Suppressor macrophage treated with lipopolysaccharide for 1 hour (primary cell): ENCODE results near the gene LRRC8C.

Experiments used
- DNase-seq, 3 donors: peaks; one replicate each; pipeline ENCODE4 v3.0.0-alpha.2; 2020 to 2022

Gene LRRC8C

DNA sequence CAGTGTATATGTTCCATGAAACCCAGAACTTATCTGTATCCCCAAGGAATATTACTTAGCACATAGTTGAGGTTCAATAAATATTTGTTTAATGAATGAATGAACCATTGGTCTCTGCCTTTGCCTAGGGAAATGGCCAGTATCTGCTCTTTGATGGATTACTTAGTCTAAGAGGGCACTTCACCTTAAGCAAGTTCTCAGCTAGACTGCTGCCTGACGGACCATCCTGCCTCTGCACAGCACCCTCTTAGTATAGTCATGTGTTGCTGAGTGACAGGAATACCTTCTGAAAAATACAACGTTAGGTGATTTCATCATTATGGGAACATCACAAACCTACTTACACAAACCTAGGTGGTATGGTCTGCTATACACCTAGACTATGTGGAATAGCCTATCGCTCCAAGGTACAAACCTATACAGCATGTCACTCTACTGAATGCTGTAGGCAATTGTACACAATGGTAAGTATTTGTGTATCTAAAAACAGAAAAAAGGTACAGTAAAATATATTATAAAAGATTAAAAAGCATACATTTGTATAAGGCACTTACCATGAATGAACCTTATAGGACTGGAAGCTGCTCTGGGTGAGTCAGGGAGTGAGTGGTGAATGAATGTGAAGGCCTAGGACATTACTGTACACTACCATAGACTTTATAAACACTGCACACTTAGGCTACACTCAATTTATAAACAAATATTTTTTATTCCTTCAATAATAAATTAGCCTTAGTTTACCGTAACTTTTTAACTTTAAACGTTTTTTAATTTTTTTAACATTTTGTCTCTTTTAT lies 104.2 kb downstream of the LRRC8C start:
- no peak for DNase-seq

DNA sequence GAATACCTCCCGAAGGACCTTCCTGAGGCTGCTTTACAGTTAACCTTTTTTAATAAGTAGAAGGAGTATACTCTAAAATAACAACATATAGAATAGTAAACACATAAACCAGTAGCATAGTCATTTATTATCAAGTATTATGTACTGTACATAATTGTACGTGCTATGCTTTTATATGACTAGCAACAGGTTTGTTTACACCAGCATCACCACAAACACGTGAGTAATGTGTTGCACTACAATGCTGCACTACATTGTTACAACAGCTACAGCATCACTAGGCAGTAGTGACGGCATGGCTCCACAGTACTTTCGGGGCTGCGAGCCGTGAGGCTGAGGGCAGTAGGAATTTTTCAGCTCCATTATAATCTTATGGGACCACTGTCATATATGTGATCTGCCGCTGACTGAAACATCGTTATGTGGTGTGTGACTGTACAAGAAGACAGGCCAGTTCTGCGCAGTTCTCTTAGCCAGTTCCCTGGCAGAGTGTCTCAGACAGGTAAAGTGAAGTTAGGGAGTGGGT lies 105.1 kb downstream of the LRRC8C start:
- no peak for DNase-seq

DNA sequence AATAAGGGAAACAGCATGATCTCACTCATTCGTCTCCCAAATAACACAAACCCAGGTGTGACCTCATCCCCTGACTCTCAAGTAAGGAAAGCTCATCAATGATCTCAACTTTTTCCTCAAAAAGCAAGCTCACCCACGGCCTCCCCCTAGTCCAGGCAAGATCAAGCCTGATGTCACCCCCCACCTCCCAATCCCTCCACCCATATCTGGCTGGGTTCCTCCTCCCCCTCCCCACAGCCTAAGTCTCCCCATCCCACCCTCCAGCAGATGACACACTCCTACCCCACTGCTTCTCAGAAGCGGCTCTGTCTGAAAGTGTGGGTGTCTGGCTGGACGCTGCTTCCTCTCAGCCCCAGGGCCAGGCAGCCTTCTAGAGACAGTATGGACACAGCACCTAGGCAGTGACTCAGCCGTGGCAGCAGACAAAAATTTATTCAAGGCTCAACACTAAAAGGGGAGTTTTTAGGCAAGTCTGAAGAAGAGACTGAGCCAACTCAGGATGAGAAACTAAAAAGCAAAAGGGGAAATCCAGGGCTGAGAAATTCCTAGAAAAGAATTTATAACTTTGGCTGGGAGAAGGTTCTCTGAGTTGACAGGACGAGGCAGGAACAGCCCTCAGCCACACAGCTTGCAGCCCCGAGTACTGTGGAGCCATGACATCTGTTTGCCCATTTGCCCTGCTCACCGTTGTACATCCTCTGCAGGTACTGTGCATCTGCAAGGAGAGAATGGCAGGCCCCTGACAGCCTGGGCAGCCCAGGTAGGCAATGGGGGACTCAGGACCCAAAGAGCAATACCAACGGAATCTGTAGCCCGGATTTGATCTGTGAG lies 106.3 kb downstream of the LRRC8C start:
- DNase-seq, result peak; percentile 93 to 97 (median 94)

DNA sequence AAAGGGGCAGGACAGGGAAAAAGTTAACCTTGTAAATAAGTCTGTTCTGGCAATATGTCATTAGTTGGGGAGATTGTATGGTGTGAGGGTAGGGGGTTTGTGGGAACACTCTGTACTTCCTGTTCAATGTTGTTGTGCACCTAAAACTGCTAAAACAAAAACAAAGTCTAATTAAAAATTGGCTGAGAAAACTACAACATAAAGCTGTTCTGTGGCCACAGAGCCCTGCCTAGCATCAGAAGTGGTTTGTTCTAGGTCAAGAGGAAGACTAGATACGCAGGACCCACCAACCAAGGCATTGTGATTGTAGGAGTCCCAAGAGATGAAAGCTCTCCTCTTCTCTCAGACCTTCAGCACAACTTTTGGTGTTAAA lies 106.9 kb downstream of the LRRC8C start:
- DNase-seq, result no peak

DNA sequence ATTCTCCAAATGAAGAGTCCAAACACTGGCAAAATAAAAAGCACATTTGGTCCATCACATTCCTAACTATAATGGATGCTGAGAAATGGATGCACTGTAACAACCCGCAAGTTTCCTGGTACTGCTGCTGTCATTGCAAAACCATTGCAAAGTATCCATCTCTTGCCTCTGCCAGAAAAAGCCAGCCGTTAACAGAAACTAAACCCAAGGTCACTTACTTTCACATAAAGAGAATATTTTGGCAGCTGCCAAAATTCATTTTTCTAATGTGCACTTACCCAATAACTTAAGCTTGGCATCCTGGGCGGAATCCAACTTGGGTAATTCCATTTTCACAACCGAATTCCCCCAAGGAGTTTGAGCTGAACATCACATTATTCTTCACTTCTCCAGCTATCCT lies 110.9 kb downstream of the LRRC8C start:
- DNase-seq, result no peak

DNA sequence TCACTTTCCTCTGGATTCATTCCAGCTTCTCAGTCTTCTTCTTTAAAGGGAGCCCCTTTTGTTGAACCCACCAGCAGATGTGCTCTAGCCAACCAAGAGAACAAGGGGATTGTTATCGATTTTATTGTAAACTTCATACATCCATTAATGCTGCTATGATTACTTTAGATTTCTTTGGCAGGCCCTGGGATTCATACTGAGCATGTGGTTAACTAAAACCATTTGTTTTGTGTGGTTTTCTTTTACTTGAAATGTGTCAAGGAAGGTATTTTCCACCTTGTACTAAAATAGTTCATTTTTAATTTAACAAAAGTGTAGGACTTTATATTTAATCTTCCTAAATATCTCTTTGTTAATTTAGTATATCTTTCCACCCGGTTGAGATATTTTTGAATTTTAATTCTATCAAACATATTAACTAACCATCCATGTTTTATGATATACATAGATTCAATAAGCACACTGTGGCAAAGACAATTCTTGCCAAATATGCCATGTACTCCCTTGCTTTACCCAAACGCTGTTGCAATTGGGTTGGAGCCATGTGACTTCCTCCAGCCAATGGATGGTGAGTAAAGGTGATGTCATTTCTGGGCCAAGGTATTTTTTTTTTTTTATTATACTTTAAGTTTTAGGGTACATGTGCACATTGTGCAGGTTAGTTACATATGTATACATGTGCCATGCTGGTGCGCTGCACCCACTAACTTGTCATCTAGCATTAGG lies 113.7 kb downstream of the LRRC8C start:
- no peak for DNase-seq

DNA sequence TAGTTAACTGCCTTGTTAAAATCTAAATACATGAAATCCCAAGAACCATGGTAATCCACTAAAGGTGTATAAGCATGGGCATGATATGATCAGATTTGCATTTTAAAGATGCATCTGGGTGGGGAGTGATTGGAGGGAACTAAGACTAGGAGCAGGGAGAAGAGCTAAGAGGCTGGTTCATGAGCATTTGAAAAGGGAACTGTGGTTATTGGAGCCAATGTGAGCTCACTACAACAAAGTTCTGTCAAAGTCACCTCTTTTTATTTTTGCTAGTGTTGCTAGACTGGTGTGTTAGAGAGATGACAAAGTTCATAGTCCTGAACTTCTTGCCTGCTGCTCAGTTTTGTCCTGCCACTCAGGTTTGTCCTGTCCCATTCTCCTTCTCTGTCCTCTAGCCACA lies 120.8 kb downstream of the LRRC8C start:
- peak in 1 of 3 donors; percentile 30 for DNase-seq

DNA sequence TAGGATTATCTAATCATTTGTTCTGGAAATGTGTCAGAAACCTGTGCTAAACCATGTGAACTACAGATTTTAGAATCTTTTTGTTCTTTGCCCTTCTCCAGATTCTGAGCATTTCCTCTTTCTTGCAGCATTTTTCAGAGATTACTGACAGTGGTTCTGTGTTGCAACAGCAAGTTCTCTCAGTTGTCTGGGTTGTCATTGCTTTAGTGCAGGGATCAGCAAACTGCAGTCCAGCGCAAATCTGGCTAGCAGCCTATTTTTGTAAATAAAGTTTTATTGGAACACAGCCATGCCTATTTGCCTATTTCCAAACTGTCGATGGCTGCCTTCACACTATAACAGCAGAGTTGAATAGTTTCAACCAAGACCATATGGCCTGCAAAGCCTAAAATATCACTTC lies 121.6 kb downstream of the LRRC8C start:
- peak; percentile 64 to 85 (median 83) for DNase-seq

DNA sequence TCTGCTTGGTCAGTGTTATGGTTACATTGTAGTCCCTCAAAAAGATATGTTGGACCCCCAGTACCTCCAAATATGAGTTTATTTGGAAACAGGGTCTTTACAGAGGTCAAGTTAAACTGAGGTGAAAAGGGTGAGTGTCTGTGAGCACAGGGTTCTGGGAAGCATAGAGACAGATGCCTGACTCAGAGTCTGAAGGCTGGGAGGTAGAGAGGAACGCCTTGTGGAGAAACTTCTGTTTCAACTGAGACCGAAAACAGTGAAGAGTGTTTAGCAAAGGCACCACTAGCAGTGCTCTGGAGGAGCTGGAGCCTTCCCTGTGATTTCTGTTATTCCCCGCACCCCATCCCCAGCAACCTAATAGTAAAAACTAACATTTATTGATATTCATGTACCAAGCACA lies 122.7 kb downstream of the LRRC8C start:
- peak; percentile 44 to 58 (median 58) for DNase-seq

DNA sequence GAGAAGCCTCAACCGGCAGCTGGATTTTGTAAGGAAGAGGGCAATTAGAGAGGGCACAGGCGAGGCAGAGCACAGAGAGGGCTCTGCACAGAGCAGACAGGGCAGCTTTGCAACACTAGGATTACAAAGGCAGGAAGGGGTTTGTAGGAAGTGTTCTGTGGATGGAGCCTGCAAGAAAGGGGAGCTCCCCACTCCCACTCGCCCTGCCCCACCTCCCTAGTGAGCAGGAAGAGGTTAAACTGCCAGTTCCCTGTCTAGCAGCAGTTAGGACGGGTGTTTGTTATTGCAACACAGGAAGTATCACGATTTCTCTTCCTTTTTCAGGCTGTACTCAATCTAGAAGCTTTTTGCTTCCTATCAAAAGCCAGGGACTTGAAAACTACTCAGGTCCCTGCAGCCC lies 124.6 kb downstream of the LRRC8C start:
- peak; percentile 81 to 86 (median 83) for DNase-seq

DNA sequence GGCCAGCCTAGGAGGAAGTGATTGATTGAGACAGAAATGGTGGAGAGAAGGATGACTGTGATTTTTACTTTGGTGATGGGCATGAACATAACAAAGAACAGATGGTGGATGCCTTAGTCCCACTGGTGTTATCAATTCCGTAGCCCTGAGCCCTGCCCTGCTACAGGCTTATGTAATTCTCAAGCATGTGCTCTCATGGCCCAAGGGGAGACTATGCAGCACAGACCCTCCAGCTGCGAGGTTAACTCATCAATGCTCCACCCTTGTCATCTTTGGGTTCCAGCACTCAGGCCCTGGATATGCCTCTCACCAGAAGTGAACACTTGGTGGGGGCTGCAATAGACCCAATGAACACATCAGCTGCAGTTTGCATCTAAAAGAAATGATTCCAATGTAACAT lies 125.2 kb downstream of the LRRC8C start:
- no peak for DNase-seq

DNA sequence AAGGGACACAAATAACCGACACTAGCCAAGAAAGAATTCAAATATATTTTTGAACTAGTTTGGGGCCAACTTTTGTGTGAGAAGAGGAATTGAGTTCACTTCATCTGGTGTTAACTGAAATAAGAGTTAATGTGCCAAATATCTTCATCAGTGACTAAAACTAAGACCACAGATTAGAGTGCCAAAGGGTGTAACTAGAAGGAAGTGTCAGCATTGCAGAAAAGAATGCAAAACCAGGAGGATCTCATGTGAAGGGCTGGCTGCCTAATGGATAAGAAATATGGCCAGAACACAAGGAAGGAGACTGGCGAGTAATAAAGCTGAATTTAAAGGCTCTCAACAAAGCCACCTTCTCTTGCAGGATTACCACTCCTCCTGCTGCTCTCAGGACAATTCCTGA lies 126.1 kb downstream of the LRRC8C start:
- DNase-seq, result no peak

DNA sequence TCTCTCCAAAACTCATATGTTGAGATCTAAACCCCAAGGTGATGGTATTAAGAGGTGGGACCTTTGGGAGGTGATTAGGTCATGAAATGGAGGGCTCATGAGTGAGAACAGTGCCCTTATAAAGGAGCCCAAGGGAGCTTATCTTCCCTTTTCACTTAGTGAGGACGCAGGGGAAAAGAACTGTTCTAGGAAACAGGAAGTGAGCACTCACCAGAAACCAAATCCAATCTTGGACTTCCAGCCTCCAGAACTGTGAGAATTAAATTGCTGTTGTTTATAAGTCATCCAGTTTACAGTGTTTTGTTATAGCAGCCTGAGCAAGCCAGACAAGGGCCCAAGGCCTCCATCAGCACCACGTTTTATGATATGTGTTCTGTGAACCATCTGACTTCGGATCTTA lies 127.6 kb downstream of the LRRC8C start:
- DNase-seq, result peak; percentile 67 to 82 (median 79)

DNA sequence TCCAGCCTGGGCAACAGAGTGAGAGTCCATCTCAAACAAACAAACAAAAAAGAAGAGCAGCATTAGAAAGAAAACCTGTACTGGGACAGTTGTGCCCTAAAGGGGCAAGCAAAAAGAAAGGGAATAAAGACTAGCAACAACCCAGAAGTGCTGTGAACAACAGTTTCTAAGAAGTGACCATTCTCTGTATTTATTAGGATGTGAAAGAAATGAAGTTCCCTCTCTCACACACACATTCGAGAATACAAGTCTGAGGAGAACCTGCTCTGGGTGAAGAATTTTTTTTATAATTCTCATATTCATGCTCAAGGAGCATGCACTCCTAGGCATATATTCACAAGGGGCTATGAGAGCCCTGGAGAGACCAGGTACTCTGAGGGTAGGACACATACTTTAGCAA lies 128.4 kb downstream of the LRRC8C start:
- DNase-seq, result no peak

DNA sequence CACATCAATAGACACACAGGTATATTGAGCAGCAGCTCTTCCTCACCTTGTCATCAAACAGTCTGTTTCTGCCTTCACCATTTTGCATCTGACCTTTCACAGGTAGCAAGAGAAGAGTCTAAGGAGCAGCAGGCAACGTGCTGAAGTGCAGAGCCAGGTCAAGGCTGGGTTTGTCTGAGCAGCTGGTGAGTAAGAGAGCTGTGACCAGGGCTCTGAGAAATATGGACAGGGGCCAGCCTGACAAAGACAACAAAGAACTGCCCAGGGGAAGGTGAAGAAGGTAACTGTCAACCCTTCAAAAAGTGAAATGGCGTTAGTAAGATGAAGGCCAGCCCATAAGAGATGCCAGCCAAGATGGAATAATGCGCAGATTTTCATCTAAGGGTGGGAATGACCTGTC lies 129.0 kb downstream of the LRRC8C start:
- no peak for DNase-seq

DNA sequence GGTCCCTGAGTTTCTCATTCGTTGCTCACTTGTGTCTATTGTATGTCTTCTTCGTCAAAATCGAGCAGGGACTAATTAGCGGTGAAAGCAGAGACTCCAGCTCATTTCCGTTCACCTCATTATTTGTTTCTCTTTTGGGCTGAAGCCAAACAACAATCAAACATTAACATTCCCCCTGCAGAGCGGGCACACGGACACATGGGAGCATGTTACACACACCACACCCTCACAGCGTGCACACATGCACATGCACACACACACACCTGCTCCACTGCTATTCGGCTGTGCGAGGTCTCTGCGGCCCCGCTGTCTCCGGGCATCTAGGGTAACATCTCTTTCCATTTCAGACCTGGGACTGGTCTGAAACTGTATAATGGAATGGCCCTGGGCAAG lies 129.5 kb downstream of the LRRC8C start:
- DNase-seq, result no peak

DNA sequence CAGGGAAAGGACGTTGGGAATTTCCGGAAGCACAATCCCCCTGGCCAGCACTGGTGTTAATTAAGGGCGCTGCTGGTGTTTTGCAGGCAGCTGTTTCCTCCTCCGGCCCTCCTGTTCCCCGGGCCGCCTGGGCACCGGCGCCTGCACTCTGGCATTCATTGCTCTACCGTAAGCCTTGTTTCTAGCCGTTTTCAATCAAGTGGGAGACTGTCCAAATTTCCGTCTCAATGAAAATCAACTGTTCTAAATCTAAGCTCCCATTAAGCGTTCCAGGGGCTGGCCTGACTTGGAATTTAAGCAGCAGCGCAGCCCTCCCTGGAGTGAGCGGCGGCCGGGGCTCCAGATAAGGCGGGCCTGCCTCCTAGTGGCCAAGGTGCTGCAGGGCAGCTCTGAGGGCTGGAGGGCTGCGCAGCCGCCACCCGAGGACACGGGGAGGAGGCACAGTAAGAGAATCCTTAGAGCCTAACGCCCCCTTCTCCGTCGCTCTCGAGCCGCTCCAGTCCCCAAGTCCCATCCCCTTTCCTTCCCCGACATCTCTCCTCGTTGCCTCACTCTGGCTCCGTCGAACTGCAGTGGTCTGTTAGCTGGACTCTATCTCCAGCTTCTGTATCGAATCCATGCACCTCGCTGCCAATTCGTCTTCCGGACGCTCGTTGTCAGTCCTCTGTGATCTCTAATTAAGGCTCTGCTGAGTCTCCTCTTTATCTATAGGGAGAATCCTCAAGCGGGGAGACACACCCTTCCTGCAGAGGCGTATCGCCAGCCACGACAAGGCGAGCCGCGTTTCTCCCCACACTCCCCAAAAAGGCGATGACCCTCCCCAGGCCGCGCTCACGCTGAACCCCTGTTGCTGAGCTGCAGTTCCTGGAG lies 130.1 kb downstream of the LRRC8C start:
- peak; percentile 90 to 94 (median 92) for DNase-seq

DNA sequence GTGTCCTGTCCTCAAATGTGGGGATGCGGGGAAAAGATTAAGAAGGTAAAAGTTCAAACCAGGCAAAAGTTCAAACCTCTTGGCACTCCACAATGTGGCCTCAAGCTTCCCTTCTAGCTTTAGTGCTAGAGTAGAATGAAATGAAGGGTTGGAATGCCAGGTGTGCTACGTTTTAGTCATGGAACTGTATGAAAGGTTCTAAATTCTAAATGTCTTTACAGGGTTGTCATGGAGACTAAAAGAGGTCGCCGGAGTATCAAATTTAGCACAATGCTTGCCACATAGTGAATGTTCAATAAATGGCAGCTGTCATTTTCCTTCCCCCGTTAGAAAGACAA lies 130.7 kb downstream of the LRRC8C start:
- DNase-seq, result no peak

DNA sequence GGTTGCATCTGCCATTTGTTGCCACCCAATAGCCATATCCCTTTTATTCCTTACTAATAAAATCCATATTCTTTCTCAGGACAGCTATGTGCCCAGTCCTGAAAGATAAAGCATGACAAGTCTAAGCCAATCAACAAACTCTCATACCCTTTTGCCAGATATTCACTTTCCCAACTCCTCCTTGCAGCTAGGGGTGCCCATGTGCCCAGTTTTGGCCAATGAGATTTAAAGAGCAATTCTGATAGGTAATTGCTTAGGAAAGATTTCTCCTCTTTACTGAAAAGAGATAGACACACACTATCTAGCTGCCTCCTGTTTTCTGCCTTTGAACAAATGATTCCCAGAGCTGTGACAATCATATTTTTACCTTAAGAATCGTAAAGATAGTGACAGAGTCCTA lies 132.9 kb downstream of the LRRC8C start:
- no peak for DNase-seq

DNA sequence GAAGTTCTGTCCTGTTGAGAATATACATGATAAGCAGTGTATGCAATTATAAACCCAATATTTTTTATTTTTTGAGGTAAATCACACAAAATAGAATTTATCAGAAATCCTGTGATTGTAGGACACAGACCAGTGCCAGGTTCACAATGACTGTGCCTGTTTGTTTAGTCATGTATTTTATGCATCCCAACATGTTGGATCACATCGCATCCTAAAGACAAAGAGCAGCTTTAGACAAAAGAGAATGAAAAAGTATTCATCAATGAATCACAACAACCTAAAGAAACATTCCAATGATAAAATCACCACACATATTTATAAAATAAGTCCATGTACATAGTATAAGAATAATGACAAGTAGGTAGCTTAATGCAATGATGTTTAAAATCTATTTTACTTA lies 134.7 kb downstream of the LRRC8C start:
- DNase-seq, result no peak
